Trophoblast cell (in vitro differentiated cells and primary cell): ENCODE results near the gene AK5.

Source experiments
- DNase-seq, 2 donors: peaks; one replicate each; pipeline ENCODE4 v3.0.0-alpha.2; 2016
- H2AFZ ChIP-seq: 2 replicates; pipeline ENCODE4 v1.6.1; 2013; ENCODE audit warnings: low read length, moderate library complexity, mild to moderate bottlenecking; ENCODE audit not compliant: insufficient read depth, poor library complexity
- H2AK5ac ChIP-seq: 2 replicates; pipeline ENCODE4 v1.6.1; 2013; ENCODE audit warnings: mild to moderate bottlenecking, low read length
- H2BK120ac ChIP-seq: 2 replicates; pipeline ENCODE4 v1.6.1; 2013; ENCODE audit warnings: low read length, mild to moderate bottlenecking, moderate library complexity; ENCODE audit not compliant: insufficient read depth, poor library complexity
- H2BK12ac ChIP-seq: 2 replicates; pipeline ENCODE4 v1.6.1; 2013; ENCODE audit warnings: mild to moderate bottlenecking, low read length, moderate library complexity
- H2BK5ac ChIP-seq: 2 replicates; pipeline ENCODE4 v1.6.1; 2013; ENCODE audit warnings: low read length, low read depth, moderate library complexity, mild to moderate bottlenecking; ENCODE audit not compliant: poor library complexity
- H3K14ac ChIP-seq: 2 replicates; pipeline ENCODE4 v1.6.1; 2013; ENCODE audit warnings: mild to moderate bottlenecking, low read length
- H3K18ac ChIP-seq: 2 replicates; pipeline ENCODE4 v1.6.1; 2013; ENCODE audit warnings: mild to moderate bottlenecking, low read length
- H3K23ac ChIP-seq: 2 replicates; pipeline ENCODE4 v1.6.1; 2013; ENCODE audit warnings: low read length
- H3K27ac ChIP-seq: 2 replicates; pipeline ENCODE4 v1.5.1; 2013; ENCODE audit warnings: low read depth, mild to moderate bottlenecking, inconsistent platforms, low read length, moderate library complexity
- H3K27me3 ChIP-seq: 2 replicates; pipeline ENCODE4 v1.6.1; 2013; ENCODE audit warnings: inconsistent platforms, mild to moderate bottlenecking, low read length, moderate library complexity; ENCODE audit not compliant: insufficient read depth
- H3K36me3 ChIP-seq, 2 experiments: 1 replicate in 1 of 2; 2 replicates in 1 of 2; pipeline ENCODE4 v1.6.1; 2013; ENCODE audit warnings: low read length in 2 of 2, mild to moderate bottlenecking in 2 of 2, moderate library complexity in 1 of 2; ENCODE audit not compliant: insufficient read depth in 2 of 2, control insufficient read depth in 1 of 2
- H3K4ac ChIP-seq: 2 replicates; pipeline ENCODE4 v1.6.1; 2013; ENCODE audit warnings: low read depth, mild to moderate bottlenecking, low read length, moderate library complexity
- H3K4me1 ChIP-seq, 2 experiments: 1 replicate in 1 of 2; 2 replicates in 1 of 2; pipeline ENCODE4 v1.6.1; 2013; ENCODE audit warnings: low read length in 2 of 2, mild to moderate bottlenecking in 2 of 2, moderate library complexity in 1 of 2; ENCODE audit not compliant: insufficient read depth in 2 of 2, control insufficient read depth in 1 of 2
- H3K4me2 ChIP-seq: 2 replicates; pipeline ENCODE4 v1.6.1; 2013; ENCODE audit warnings: inconsistent platforms, mild to moderate bottlenecking, low read length, moderate library complexity
- H3K4me3 ChIP-seq: 2 replicates; pipeline ENCODE4 v1.5.1; 2013; ENCODE audit warnings: mild to moderate bottlenecking, low read depth, low read length, inconsistent platforms
- H3K79me1 ChIP-seq: one replicate; pipeline ENCODE4 v1.6.1; 2013; ENCODE audit warnings: low read length
- H3K79me2 ChIP-seq: 2 replicates; pipeline ENCODE4 v1.6.1; 2013; ENCODE audit warnings: low read length, mild to moderate bottlenecking; ENCODE audit not compliant: control insufficient read depth, insufficient read depth, poor library complexity
- H3K9ac ChIP-seq: 2 replicates; pipeline ENCODE4 v1.6.1; 2013; ENCODE audit warnings: mild to moderate bottlenecking, low read length
- H3K9me3 ChIP-seq: 2 replicates; pipeline ENCODE4 v1.6.1; 2013; ENCODE audit warnings: low read depth, mild to moderate bottlenecking, control low read depth, inconsistent platforms, low read length; ENCODE audit not compliant: insufficient read depth
- H4K12ac ChIP-seq: 2 replicates; pipeline ENCODE4 v1.6.1; 2013; ENCODE audit warnings: low read depth, mild to moderate bottlenecking, low read length, moderate library complexity
- H4K8ac ChIP-seq: 2 replicates; pipeline ENCODE4 v1.6.1; 2013; ENCODE audit warnings: low read depth, mild to moderate bottlenecking, low read length, moderate library complexity
- H4K91ac ChIP-seq: one replicate; pipeline ENCODE4 v1.6.1; 2013; ENCODE audit warnings: low read depth, mild to moderate bottlenecking, low read length, moderate library complexity
- WGBS: extraction: QIAGEN DNeasy Blood & Tissue Kit; methylation state at CpG from one replicate; pipeline ENCODE4 v1.1.7; 2013; ENCODE audit warnings: missing lambda C conversion rate; ENCODE audit not compliant: insufficient read length, insufficient coverage; ENCODE audit errors: extremely low coverage; 5-methylcytosine and 5-hydroxymethylcytosine counted together

Gene AK5

GRCh38 chr1:77430966-77431690 is 149.3 kb downstream of the AK5 start:
- no peak overlapping the region for H4K12ac ChIP-seq
- no peaks in the 10 kb centered on the region for H3K27me3 ChIP-seq
- no peaks in the 10 kb centered on the region for H3K79me1 ChIP-seq
- no peak overlapping the region for H3K4me2 ChIP-seq
- H2AK5ac ChIP-seq = no peak overlapping the region
- H3K9ac ChIP-seq = no peak overlapping the region
- H2BK120ac ChIP-seq = no peak overlapping the region
- H3K27ac ChIP-seq = no peak overlapping the region
- DNase-seq = no peak
- H2BK12ac ChIP-seq = no peak overlapping the region
- H3K4me1 ChIP-seq = no peaks in the 10 kb centered on the region
- no peak overlapping the region for H4K8ac ChIP-seq
- no peaks in the 10 kb centered on the region for H3K9me3 ChIP-seq
- no CpG with 5 or more reads among the region's 4 CpGs for WGBS
- H3K79me2 ChIP-seq = no peaks in the 10 kb centered on the region
- no peak overlapping the region for H4K91ac ChIP-seq
- H3K4me3 ChIP-seq = no peak overlapping the region
- no peak overlapping the region for H2BK5ac ChIP-seq
- no peaks in the 10 kb centered on the region for H3K36me3 ChIP-seq
- no peak overlapping the region for H3K14ac ChIP-seq
- H3K4ac ChIP-seq = no peak overlapping the region
- H3K18ac ChIP-seq = no peak overlapping the region
- H3K23ac ChIP-seq = no peak overlapping the region
- no peak overlapping the region for H2AFZ ChIP-seq

GRCh38 chr1:77433934-77434333 is 152.1 kb downstream of the AK5 start:
- no peak overlapping the region for H3K9ac ChIP-seq
- no peak overlapping the region for H3K4ac ChIP-seq
- no peak overlapping the region for H4K8ac ChIP-seq
- no peak overlapping the region for H4K91ac ChIP-seq
- WGBS = no CpG with 5 or more reads among the region's 3 CpGs
- no peak overlapping the region for H3K4me2 ChIP-seq
- no peak overlapping the region for H2BK120ac ChIP-seq
- no peaks in the 10 kb centered on the region for H3K79me1 ChIP-seq
- DNase-seq = no peak
- H4K12ac ChIP-seq = no peak overlapping the region
- no peak overlapping the region for H2AK5ac ChIP-seq
- H2BK12ac ChIP-seq = no peak overlapping the region
- no peaks in the 10 kb centered on the region for H3K27me3 ChIP-seq
- no peaks in the 10 kb centered on the region for H3K4me1 ChIP-seq
- H3K9me3 ChIP-seq = no peaks in the 10 kb centered on the region
- H3K14ac ChIP-seq = no peak overlapping the region
- no peak overlapping the region for H3K23ac ChIP-seq
- no peak overlapping the region for H3K27ac ChIP-seq
- no peak overlapping the region for H3K18ac ChIP-seq
- H3K36me3 ChIP-seq = no peaks in the 10 kb centered on the region
- no peak overlapping the region for H2AFZ ChIP-seq
- H3K79me2 ChIP-seq = no peaks in the 10 kb centered on the region
- H3K4me3 ChIP-seq = no peak overlapping the region
- no peak overlapping the region for H2BK5ac ChIP-seq

GRCh38 chr1:77434967-77435366 is 153.1 kb downstream of the AK5 start:
- Histone ChIP-seq H3K36me3 (no peaks in the 10 kb centered on the region), H2AK5ac (no peak overlapping the region), H3K79me1 (no peaks in the 10 kb centered on the region), H4K12ac (no peak overlapping the region), H3K27ac (no peak overlapping the region), H2BK12ac (no peak overlapping the region), H2BK120ac (no peak overlapping the region), H3K9ac (no peak overlapping the region), H3K27me3 (no peaks in the 10 kb centered on the region), H2AFZ (no peak overlapping the region), H3K4me3 (no peak overlapping the region), H4K91ac (no peak overlapping the region), H3K9me3 (no peaks in the 10 kb centered on the region), H2BK5ac (no peak overlapping the region), H3K4ac (no peak overlapping the region), H3K4me2 (no peak overlapping the region), H4K8ac (no peak overlapping the region), H3K18ac (no peak overlapping the region), H3K4me1 (no peaks in the 10 kb centered on the region), H3K14ac (no peak overlapping the region), H3K79me2 (no peaks in the 10 kb centered on the region), H3K23ac (no peak overlapping the region)
- no CpG with 5 or more reads among the region's 2 CpGs for WGBS
- no peak for DNase-seq

- no peak overlapping the region for H3K18ac ChIP-seq
Observed at GRCh38 chr1:77438236-77438913, 156.6 kb downstream of the AK5 start.

More at GRCh38 chr1:77438236-77438913, 156.6 kb downstream of the AK5 start:
- no peak overlapping the region for H4K12ac ChIP-seq
- H2AFZ ChIP-seq = no peak overlapping the region
- no peak overlapping the region for H4K8ac ChIP-seq
- WGBS = no CpG with 5 or more reads among the region's 4 CpGs
- H3K4me1 ChIP-seq = no peaks in the 10 kb centered on the region
- H4K91ac ChIP-seq = no peak overlapping the region
- H2BK120ac ChIP-seq = no peak overlapping the region
- H3K23ac ChIP-seq = no peak overlapping the region
- no peak overlapping the region for H3K4me3 ChIP-seq
- no peaks in the 10 kb centered on the region for H3K27me3 ChIP-seq
- no peak overlapping the region for H2BK12ac ChIP-seq
- H3K36me3 ChIP-seq = no peaks in the 10 kb centered on the region
- no peak for DNase-seq
- no peak overlapping the region for H2BK5ac ChIP-seq
- H3K4ac ChIP-seq = no peak overlapping the region
- H3K79me1 ChIP-seq = no peaks in the 10 kb centered on the region
- no peaks in the 10 kb centered on the region for H3K79me2 ChIP-seq
- H2AK5ac ChIP-seq = no peak overlapping the region
- H3K9ac ChIP-seq = no peak overlapping the region
- no peak overlapping the region for H3K4me2 ChIP-seq
- H3K27ac ChIP-seq = no peak overlapping the region
- H3K9me3 ChIP-seq = no peaks in the 10 kb centered on the region
- no peak overlapping the region for H3K14ac ChIP-seq
